CD14-positive monocyte (primary cell): Measurements from ENCODE around the gene TTC23. TPM values are rescaled to one million over a fixed set of nuclear protein-coding genes. Genes with fewer than 3 reads are reported as not detected.

Source experiments
- DNase-seq, 3 donors: peaks; one replicate each; pipeline ENCODE4 v3.0.0-alpha.2; 2011 to 2022
- H2AFZ ChIP-seq: 2 replicates; pipeline ENCODE4 v1.6.0; 2012; ENCODE audit warnings: mild to moderate bottlenecking, low read depth, low read length, inconsistent platforms; ENCODE audit not compliant: insufficient read depth, poor library complexity, severe bottlenecking
- H3K27ac ChIP-seq, 2 donors: 1 replicate in 1 of 2; 2 replicates in 1 of 2; pipeline ENCODE4 v1.5.1; 2012 to 2013; ENCODE audit warnings: low read length in 2 of 2, control low read depth in 1 of 2, inconsistent platforms in 1 of 2, low read depth in 1 of 2, mild to moderate bottlenecking in 1 of 2
- H3K27me3 ChIP-seq, 2 donors: one replicate each; pipeline versions ENCODE4 v1.6.0 to v1.6.1; 2011 to 2013; ENCODE audit warnings: low read length in 2 of 2; ENCODE audit not compliant: control insufficient read depth in 2 of 2, insufficient read depth in 2 of 2
- H3K36me3 ChIP-seq, 2 donors: replicated peaks in 1 of 2; 1 replicate in 1 of 2; 2 replicates in 1 of 2; pipeline versions ENCODE4 v1.5.1 to v1.6.1; 2012 to 2013; ENCODE audit warnings: low read length in 2 of 2, control low read depth in 1 of 2, inconsistent platforms in 1 of 2, mild to moderate bottlenecking in 1 of 2; ENCODE audit not compliant: insufficient read depth in 2 of 2, control insufficient read depth in 1 of 2
- H3K4me1 ChIP-seq, 2 donors: 1 replicate in 1 of 2; 2 replicates in 1 of 2; pipeline versions ENCODE4 v1.5.1 to v1.6.1; 2012 to 2013; ENCODE audit warnings: low read length in 2 of 2, control low read depth in 1 of 2, inconsistent platforms in 1 of 2, mild to moderate bottlenecking in 1 of 2, moderate library complexity in 1 of 2; ENCODE audit not compliant: insufficient read depth in 2 of 2, control insufficient read depth in 1 of 2
- H3K4me2 ChIP-seq: replicated peaks from 2 replicates; pipeline ENCODE3; 2012; ENCODE audit warnings: low read length, moderate library complexity, mild to moderate bottlenecking; ENCODE audit not compliant: poor library complexity, severe bottlenecking; ENCODE audit errors: extremely low read depth
- H3K4me3 ChIP-seq, 3 experiments: fragments of 200-600 bp in 1 of 3; sonication (generic) in 1 of 3; replicated peaks in 1 of 3; 1 replicate in 2 of 3; 2 replicates in 1 of 3; pipeline ENCODE4 v1.5.1; 2011 to 2013; ENCODE audit warnings: low read length in 3 of 3, mild to moderate bottlenecking in 3 of 3, control low read depth in 2 of 3, low read depth in 2 of 3, inconsistent platforms in 1 of 3, moderate library complexity in 1 of 3
- H3K79me2 ChIP-seq: 2 replicates; pipeline ENCODE4 v1.6.0; 2012; ENCODE audit warnings: mild to moderate bottlenecking, control low read depth, inconsistent platforms, low read length, moderate library complexity; ENCODE audit not compliant: insufficient read depth
- H3K9ac ChIP-seq: 2 replicates; pipeline ENCODE4 v1.6.0; 2017; ENCODE audit warnings: low read length, mild to moderate bottlenecking; ENCODE audit not compliant: insufficient read depth, poor library complexity, severe bottlenecking
- H3K9me3 ChIP-seq, 2 donors: replicated peaks in 1 of 2; 1 replicate in 1 of 2; 2 replicates in 1 of 2; pipeline versions ENCODE4 v1.5.1 to v1.6.1; 2012 to 2013; ENCODE audit warnings: low read length in 2 of 2, control low read depth in 1 of 2; ENCODE audit not compliant: control insufficient read depth in 1 of 2, insufficient read depth in 1 of 2
- H4K20me1 ChIP-seq: 2 replicates; pipeline ENCODE4 v1.6.0; 2012; ENCODE audit warnings: mild to moderate bottlenecking, low read length, control low read depth, moderate library complexity; ENCODE audit not compliant: insufficient read depth
- H3K27ac Mint-ChIP-seq, 7 donors: one replicate each; pipeline ENCODE4 v1.8.0; 2020; ENCODE audit warnings: mild to moderate bottlenecking in 7 of 7, mixed read lengths in 7 of 7, moderate library complexity in 6 of 7, inconsistent platforms in 2 of 7
- H3K27me3 Mint-ChIP-seq, 3 donors: one replicate each; pipeline ENCODE4 v1.8.0; 2021 to 2022; ENCODE audit warnings: low read depth in 3 of 3, mild to moderate bottlenecking in 3 of 3, mixed read lengths in 3 of 3, moderate library complexity in 3 of 3, inconsistent platforms in 1 of 3
- H3K36me3 Mint-ChIP-seq, 2 donors: one replicate each; pipeline ENCODE4 v1.8.0; 2020; ENCODE audit warnings: mixed read lengths in 2 of 2, inconsistent platforms in 1 of 2, mild to moderate bottlenecking in 1 of 2
- H3K4me1 Mint-ChIP-seq: one replicate; pipeline ENCODE4 v1.8.0; 2020; ENCODE audit warnings: mild to moderate bottlenecking, mixed read lengths
- H3K4me3 Mint-ChIP-seq, 2 donors: one replicate each; pipeline ENCODE4 v1.8.0; 2020; ENCODE audit warnings: mild to moderate bottlenecking in 2 of 2, mixed read lengths in 2 of 2, moderate library complexity in 1 of 2
- H3K9me3 Mint-ChIP-seq, 7 donors: one replicate each; pipeline ENCODE4 v1.8.0; 2020 to 2022; ENCODE audit warnings: mixed read lengths in 7 of 7, mild to moderate bottlenecking in 6 of 7, moderate library complexity in 6 of 7, inconsistent platforms in 2 of 7
- CTCF ChIP-seq: fragments of 200-600 bp; IDR thresholded peaks from one replicate; pipeline ENCODE4 v1.8.0; 2022; ENCODE audit warnings: antibody characterized with exemption, mild to moderate bottlenecking
- WGBS: methylation state at CpG from one replicate; pipeline ENCODE4 v1.1.5; 2013; ENCODE audit warnings: missing lambda C conversion rate; ENCODE audit not compliant: insufficient coverage; 5-methylcytosine and 5-hydroxymethylcytosine counted together
- intact Hi-C, 2 donors: fragments of 100-400 bp; cut with micrococcal nuclease; formaldehyde crosslinking; loops; one replicate each; pipeline versions ENCODE4 v1.15.0 to v1.15.1; 2023
- polyA plus RNA-seq, 3 donors: library from polyadenylated mRNA; depleted of rRNA in 1 of 3; unstranded in 2 of 3; stranded (reverse) in 1 of 3; fragments of 300-500 nt in 2 of 3; fragments of >200 nt in 1 of 3; fragmentation: Illumina TruSeq in 2 of 3; gene quantifications; 1 replicate in 2 of 3; 2 replicates in 1 of 3; pipeline ENCODE4 v1.2.3, GENCODE V29; 2012 to 2021

TTC23 gene
- polyA plus RNA-seq, 3 donors = 0.51 to 0.55 TPM; not detected in 1

DNA sequence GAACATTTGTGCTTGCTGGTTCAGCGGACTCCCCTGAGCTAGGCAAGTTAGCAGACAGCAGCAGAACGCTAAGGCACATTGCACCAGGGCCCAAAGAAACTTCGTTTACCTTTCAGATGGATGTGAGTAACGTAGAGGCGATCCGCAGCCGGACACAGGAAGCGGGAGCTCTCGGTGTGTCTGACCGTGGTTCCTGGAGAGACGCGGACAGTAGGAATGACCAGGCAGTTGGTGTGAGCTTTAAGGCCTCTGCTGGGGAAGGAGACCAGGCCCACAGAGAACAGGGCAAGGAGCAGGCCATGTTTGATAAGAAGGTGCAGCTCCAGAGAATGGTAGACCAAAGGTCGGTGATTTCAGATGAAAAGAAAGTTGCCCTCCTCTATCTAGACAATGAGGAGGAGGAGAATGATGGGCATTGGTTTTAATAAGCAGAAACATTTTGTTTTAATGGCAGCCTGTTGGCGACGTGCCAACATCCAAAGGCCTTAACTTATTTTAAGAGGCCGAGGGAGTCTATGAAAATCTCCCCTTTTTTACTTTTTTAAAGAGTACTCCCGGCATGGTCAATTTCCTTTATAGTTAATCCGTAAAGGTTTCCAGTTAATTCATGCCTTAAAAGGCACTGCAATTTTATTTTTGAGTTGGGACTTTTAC is 116.6 kb downstream of the TTC23 start:
- no peaks in the 10 kb centered on the region for H3K9me3 ChIP-seq
- H3K36me3 Mint-ChIP-seq = no peaks in the 10 kb centered on the region
- no peak overlapping the region for H3K4me3 ChIP-seq
- H3K4me3 Mint-ChIP-seq = no peak overlapping the region
- intact Hi-C loops = no loop called here
- no peaks in the 10 kb centered on the region for H3K79me2 ChIP-seq
- no peaks in the 10 kb centered on the region for H3K9me3 Mint-ChIP-seq
- no peak for DNase-seq
- H4K20me1 ChIP-seq = no peaks in the 10 kb centered on the region
- H3K27me3 Mint-ChIP-seq = peaks cover 0 to 9% (median 2%) of the 10 kb centered on the region in 3 donors
- H3K27me3 ChIP-seq = no peaks in the 10 kb centered on the region
- WGBS = 97% methylated on average over 13 of the region's 18 CpGs
- peaks cover 19% of the 10 kb centered on the region for H3K4me1 Mint-ChIP-seq
- H3K27ac ChIP-seq = no peak overlapping the region
- no peak overlapping the region for H2AFZ ChIP-seq
- H3K4me1 ChIP-seq = peaks cover 12 to 16% of the 10 kb centered on the region in 2 donors
- H3K36me3 ChIP-seq = no peaks in the 10 kb centered on the region
- peak overlapping the region in 1 of 7 donors; percentile 26 for H3K27ac Mint-ChIP-seq
- no peak overlapping the region for H3K9ac ChIP-seq
- H3K4me2 ChIP-seq = no peak overlapping the region
- TF ChIP-seq CTCF = no peak

DNA sequence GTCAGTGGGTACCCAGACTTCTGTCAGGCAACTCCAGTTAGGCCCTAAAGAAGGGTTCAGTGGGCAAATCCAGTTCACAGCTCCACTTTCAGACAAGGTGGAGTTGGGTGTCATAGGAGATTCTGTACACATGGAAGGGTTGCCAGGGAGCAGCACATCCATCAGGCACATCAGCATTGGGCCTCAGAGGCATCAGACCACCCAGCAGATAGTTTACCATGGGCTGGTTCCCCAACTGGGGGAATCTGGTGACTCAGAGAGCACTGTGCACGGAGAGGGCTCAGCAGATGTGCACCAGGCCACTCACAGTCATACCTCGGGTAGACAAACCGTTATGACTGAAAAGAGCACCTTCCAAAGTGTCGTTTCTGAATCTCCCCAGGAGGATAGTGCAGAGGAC is 117.3 kb downstream of the TTC23 start:
- intact Hi-C loops = no loop called here
- no peak for TF ChIP-seq CTCF
- Histone ChIP-seq H2AFZ (no peak overlapping the region), H3K9me3 (no peaks in the 10 kb centered on the region), H3K27me3 (no peaks in the 10 kb centered on the region), H3K4me3 (no peak overlapping the region), H3K4me2 (no peak overlapping the region), H3K9ac (no peak overlapping the region), H3K79me2 (no peaks in the 10 kb centered on the region), H4K20me1 (no peaks in the 10 kb centered on the region), H3K4me1 (peaks cover 12 to 16% of the 10 kb centered on the region in 2 donors), H3K36me3 (no peaks in the 10 kb centered on the region), H3K27ac (no peak overlapping the region)
- Mint-ChIP-seq H3K9me3 (peaks cover 0 to 1% (median 0%) of the 10 kb centered on the region in 7 donors), H3K4me1 (peaks cover 19% of the 10 kb centered on the region), H3K27me3 (peaks cover 0 to 9% (median 2%) of the 10 kb centered on the region in 3 donors), H3K36me3 (no peaks in the 10 kb centered on the region), H3K27ac (peak overlapping the region in 1 of 7 donors; percentile 13), H3K4me3 (no peak overlapping the region)
- 94% methylated on average over 4 of the region's 4 CpGs for WGBS
- no peak for DNase-seq
